LNCaP clone FGC (cell line): ENCODE results near the gene HCRT.

Source experiments
- DNase-seq: peaks from one replicate; pipeline ENCODE4 v3.0.0-alpha.2; 2011; ENCODE audit warnings: low read depth
- H3K4me3 ChIP-seq: 2 replicates; pipeline ENCODE4 v1.5.1; 2011; ENCODE audit warnings: mild to moderate bottlenecking, low read depth, low read length, control low read depth
- TF ChIP-seq, protein P1 (sequence below): IDR thresholded peaks from 2 replicates; pipeline ENCODE4 v1.5.1; 2012; ENCODE audit warnings: mild to moderate bottlenecking; ENCODE audit not compliant: control insufficient read depth, insufficient read depth; ENCODE audit errors: extremely low read depth

The HCRT gene

DNA sequence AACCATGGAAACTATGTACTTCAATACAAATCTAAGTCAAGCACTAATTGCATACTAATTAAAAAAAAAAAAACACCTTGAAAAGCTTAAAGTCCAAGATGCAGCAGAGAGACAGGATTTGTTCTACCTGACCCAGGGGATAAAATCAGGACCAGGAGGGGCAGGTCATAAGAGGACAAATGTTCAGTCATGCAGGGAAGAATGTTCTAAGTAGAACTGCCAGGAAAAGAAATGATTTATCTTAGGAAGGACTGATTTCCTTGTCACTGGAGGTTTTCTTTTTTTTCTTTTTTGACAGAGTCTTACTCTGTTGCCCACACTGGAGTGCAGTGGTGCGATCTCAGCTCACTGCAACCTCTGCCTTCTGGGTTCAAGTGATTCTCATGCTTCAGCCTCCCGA lies 18.1 kb upstream of the HCRT start:
- no peak overlapping the region for H3K4me3 ChIP-seq
- TF ChIP-seq, protein P1, sequence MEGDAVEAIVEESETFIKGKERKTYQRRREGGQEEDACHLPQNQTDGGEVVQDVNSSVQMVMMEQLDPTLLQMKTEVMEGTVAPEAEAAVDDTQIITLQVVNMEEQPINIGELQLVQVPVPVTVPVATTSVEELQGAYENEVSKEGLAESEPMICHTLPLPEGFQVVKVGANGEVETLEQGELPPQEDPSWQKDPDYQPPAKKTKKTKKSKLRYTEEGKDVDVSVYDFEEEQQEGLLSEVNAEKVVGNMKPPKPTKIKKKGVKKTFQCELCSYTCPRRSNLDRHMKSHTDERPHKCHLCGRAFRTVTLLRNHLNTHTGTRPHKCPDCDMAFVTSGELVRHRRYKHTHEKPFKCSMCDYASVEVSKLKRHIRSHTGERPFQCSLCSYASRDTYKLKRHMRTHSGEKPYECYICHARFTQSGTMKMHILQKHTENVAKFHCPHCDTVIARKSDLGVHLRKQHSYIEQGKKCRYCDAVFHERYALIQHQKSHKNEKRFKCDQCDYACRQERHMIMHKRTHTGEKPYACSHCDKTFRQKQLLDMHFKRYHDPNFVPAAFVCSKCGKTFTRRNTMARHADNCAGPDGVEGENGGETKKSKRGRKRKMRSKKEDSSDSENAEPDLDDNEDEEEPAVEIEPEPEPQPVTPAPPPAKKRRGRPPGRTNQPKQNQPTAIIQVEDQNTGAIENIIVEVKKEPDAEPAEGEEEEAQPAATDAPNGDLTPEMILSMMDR: no peak
- no peak for DNase-seq

DNA sequence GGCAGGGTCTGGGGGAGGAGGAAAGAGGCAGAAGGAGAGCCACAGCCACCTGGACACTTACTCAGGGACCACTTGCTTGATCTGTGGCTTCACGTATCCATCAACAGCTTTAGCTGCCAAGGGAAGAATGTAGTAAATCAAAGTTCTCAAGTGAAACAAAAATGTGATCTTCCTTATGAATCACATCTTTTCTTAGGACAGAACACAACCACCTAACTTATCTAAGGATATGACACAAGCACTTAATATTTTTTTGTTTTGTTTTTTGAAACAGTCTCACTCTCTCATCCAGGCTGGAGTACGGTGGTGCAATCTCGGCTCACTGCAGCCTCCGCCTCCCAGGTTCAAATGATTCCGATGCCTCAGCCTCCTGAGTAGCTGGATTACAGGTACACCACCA lies 17.4 kb upstream of the HCRT start:
- DNase-seq: no peak
- TF ChIP-seq, protein P1: no peak

DNA sequence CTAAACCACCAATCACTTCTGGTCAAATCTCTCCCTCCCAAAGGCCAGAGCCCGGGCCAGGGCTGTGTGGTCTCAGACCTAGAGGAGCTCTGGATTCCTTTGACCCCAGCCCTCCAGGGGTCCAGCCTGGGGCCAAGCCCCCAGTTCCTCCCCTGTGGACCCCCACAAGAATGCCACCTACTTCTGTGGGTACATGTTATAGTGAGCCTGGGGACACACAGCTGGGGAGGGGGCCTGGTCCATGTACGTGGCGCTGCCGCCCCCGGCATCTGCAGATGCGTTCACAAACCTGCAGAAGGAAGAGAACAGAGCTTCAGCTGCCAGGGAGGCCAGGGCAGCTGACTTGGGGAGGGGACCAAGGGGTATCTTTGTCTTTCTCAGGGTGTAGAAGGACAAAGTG lies 16.9 kb upstream of the HCRT start:
- no peak overlapping the region for H3K4me3 ChIP-seq
- TF ChIP-seq, protein P1: no peak

More for the DNA sequence above, 17.4 kb upstream of the HCRT start:
- H3K4me3 ChIP-seq: no peak overlapping the region

DNA sequence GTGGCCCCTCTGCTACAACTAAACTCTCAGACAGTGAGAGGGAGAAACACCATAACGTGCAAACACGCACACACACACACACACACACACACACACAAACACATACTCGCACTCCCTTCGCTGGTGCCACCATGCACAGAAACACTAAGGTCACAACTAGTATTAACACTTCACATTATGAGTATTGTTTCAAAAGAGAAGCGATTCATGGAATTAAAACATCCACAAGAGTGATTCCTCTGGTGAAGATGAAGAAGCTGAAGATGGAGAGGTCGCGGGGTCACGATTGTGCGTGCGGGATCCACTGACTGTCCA lies 16.2 kb upstream of the HCRT start:
- TF ChIP-seq, protein P1: no peak
- H3K4me3 ChIP-seq: no peak overlapping the region
- DNase-seq: no peak

More for the DNA sequence above, 16.9 kb upstream of the HCRT start:
- no peak for DNase-seq

DNA sequence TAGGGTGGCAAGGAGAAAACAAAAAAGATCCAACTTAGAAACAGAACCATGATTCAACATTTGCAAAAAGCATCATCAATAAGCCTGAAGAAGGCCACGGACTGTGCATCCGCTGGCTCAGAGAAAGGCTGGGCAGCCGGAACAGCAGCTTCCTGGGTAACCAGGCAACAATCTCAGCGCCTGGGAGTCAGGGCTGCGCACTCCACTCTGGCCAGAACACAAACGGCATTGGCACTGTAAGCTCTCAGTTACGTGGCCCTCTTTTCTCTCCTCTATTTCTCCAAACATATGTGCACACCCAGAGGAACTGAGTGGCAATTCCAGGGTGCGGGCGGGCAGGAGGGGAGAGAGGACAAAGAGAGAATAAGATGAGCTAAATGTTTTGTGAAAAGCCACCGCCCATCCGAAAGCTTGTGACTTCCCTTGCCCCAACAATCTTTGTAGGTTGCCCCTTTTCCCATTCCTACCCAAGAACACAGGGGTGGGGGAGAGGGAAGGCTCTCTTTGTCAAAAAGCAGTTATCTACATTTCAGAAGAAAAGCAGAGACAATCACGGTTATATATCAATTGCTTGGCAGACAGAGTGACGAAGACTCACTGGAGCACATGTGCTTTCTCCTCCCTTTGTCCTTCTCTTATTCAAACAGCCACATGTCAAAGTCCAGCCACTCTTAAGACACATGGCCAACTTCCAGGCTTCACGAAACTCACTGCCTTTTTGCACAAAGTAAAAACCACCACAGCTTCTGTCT lies 15.6 kb upstream of the HCRT start:
- no peak for DNase-seq
- H3K4me3 ChIP-seq: no peak overlapping the region
- TF ChIP-seq, protein P1: no peak

DNA sequence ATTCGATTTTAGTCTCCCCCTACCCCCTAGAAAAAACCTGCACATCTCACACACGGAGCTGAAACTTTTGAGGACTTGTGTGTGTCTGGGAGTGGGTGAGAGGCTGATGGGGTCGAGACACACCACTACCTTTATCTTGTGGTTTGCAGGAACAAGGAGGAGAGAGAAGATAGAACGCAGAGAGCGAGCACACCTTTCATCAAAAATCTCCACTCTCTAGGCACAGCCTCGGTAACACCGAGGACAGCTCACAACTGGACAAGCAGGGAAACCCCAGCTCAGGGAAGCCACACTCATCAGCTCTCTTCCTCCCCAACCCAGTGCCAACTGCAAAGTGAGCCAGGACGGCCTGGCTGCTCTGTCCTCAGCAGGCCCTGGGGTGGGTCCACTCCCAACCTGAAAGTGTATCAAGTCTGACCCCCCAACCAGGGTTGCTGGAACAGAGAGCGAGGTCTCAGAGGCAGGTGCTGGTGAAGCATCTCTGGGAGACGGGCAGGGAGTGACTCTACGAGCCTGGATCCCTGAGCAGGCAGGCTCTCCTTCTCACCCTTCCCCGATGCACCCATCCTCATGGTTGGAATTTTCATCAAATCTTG lies 14.3 kb upstream of the HCRT start:
- H3K4me3 ChIP-seq: no peak overlapping the region
- TF ChIP-seq, protein P1: no peak
- DNase-seq: no peak

DNA sequence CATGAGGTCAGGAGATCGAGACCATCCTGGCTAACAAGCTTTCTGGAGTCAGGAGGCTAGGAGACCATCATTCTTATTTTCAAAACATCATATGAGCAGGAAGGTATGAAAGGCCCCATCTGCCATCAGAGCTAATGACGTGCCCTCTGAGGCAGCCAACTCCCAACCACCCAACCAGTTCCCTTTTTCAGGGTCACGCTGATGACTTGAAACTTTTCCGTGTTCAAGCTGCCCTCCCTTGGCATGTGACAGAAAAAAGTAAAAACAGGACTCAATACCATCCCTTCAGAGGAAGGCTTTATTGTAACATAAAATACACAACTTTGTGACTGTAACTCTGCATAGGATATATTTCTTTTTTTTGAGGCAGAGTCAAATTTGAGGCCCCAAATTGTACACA lies 13.6 kb upstream of the HCRT start:
- DNase-seq: no peak
- H3K4me3 ChIP-seq: no peak overlapping the region

More for the DNA sequence above, 13.6 kb upstream of the HCRT start:
- TF ChIP-seq, protein P1: no peak
